Activated CD4-positive, CD25-positive, alpha-beta regulatory T cell treated with anti-CD3 and anti-CD28 coated beads, Interleukin-2, amount 50 U/mL, for 16 hours (primary cell): ENCODE results near the gene PRR5.
"Not testable (repeated sequence)": the region's sequence is repeated elsewhere in the genome, so short reads cannot be mapped to it uniquely, and the experiment has no call there.

Experiments
- DNase-seq: peaks from one replicate; pipeline ENCODE4 v3.0.0-alpha.2; 2020; ENCODE audit warnings: low read depth, low spot score

PRR5 gene

GRCh38 chr22:44701824-44702478 lies at the start of gene PRR5:
TSS of gene PRR5 (plus strand) at chr22:44702204. CDS start at chr22:44702475, 271 bp downstream.
- peak; percentile 63 for DNase-seq

- DNase-seq, result not testable (repeated sequence)
Observed at GRCh38 chr22:44652866-44653265, 49.1 kb upstream of the PRR5 start.

GRCh38 chr22:44658311-44658953 lies 43.6 kb upstream of the PRR5 start:
- no peak for DNase-seq

GRCh38 chr22:44659140-44659539 lies 42.9 kb upstream of the PRR5 start:
- no peak for DNase-seq

- no peak for DNase-seq
Observed at GRCh38 chr22:44660051-44660830, 41.8 kb upstream of the PRR5 start.

- no peak for DNase-seq
Observed at GRCh38 chr22:44661070-44661469, 40.9 kb upstream of the PRR5 start.

- DNase-seq, result no peak
Observed at GRCh38 chr22:44661659-44662569, 40.1 kb upstream of the PRR5 start.

- DNase-seq, result no peak
Observed at GRCh38 chr22:44663256-44663999, 38.6 kb upstream of the PRR5 start.

- peak; percentile 26 for DNase-seq
Observed at GRCh38 chr22:44664149-44664548, 37.9 kb upstream of the PRR5 start.

- no peak for DNase-seq
Observed at GRCh38 chr22:44665115-44665514, 36.9 kb upstream of the PRR5 start.

- DNase-seq, result no peak
Observed at GRCh38 chr22:44666207-44666585, 35.8 kb upstream of the PRR5 start.

- no peak for DNase-seq
Observed at GRCh38 chr22:44667276-44667675, 34.7 kb upstream of the PRR5 start.

GRCh38 chr22:44667829-44668189 lies 34.2 kb upstream of the PRR5 start:
- DNase-seq, result peak; percentile 33

- DNase-seq, result peak; percentile 15
Observed at GRCh38 chr22:44668190-44668885, 33.7 kb upstream of the PRR5 start.

GRCh38 chr22:44668886-44669521 lies 33.0 kb upstream of the PRR5 start:
- no peak for DNase-seq

- no peak for DNase-seq
Observed at GRCh38 chr22:44669561-44669976, 32.4 kb upstream of the PRR5 start.

GRCh38 chr22:44670220-44670988 lies 31.6 kb upstream of the PRR5 start:
- no peak for DNase-seq

- DNase-seq, result no peak
Observed at GRCh38 chr22:44671742-44672141, 30.3 kb upstream of the PRR5 start.

- DNase-seq, result no peak
Observed at GRCh38 chr22:44672632-44673031, 29.4 kb upstream of the PRR5 start.
